ENCODE data around the gene GPR84. TPM values are rescaled to one million over a fixed set of nuclear protein-coding genes. Genes with fewer than 3 reads are reported as not detected.
"Not testable (repeated sequence)": the region's sequence is repeated elsewhere in the genome, so short reads cannot be mapped to it uniquely, and the experiment has no call there.

The GPR84 gene
- total RNA-seq, 2 donors from 2014 or later, result 0.95 to 2.3 TPM

GRCh38 chr12:54328595-54329337 is 35.5 kb downstream of the GPR84 start:
- Histone ChIP-seq H3K4me3 (no peak overlapping the region), H3K36me3 (no peaks in the 10 kb centered on the region), H3K27ac (no peak overlapping the region), H3K4me1 (ENCODE audit: control insufficient read depth in 1 of 2, low read depth in 2 of 2) (peaks cover 19 to 47% of the 10 kb centered on the region in 2 donors), H3K27me3 (replicated peaks; ENCODE audit: insufficient read depth) (no peaks in the 10 kb centered on the region), H3K9me3 (no peaks in the 10 kb centered on the region)
- ATAC-seq (ENCODE audit: insufficient number of reproducible peaks, low FRiP score, low read depth) (no peak), DNase-seq (ENCODE audit: low spot score) (no peak)
- TF ChIP-seq CTCF (IDR thresholded peaks at IDR 0.05), result no peak

- not testable (repeated sequence) for H3K9me3 ChIP-seq; H3K27me3 ChIP-seq (replicated peaks; ENCODE audit: insufficient read depth); ATAC-seq (ENCODE audit: insufficient number of reproducible peaks, low FRiP score, low read depth); DNase-seq (ENCODE audit: low spot score); H3K36me3 ChIP-seq
- H3K4me1 ChIP-seq (ENCODE audit: control insufficient read depth in 1 of 2, low read depth in 2 of 2), result peaks cover 14 to 43% of the 10 kb centered on the region in 2 donors
- H3K4me3 ChIP-seq, result peak overlapping the region; percentile 73
- peak overlapping the region; percentile 60 to 87 for H3K27ac ChIP-seq
Observed at GRCh38 chr12:54325442-54326109, 38.7 kb downstream of the GPR84 start.

GRCh38 chr12:54324617-54325441 is 39.5 kb downstream of the GPR84 start, which contains the start of gene COPZ1:
COPZ1 (plus strand) TSS chr12:54325131; CDS start chr12:54325164, 33 bp downstream.
- DNase-seq (ENCODE audit: low spot score) (peak; percentile 92), ATAC-seq (ENCODE audit: insufficient number of reproducible peaks, low FRiP score, low read depth) (peak; percentile 100)
- Histone ChIP-seq H3K4me3 (peak within 1 kb of the TSS; percentile 73), H3K9me3 (no peaks in the 10 kb centered on the region), H3K36me3 (no peaks in the 10 kb centered on the region), H3K4me1 (ENCODE audit: control insufficient read depth in 1 of 2, low read depth in 2 of 2) (peaks cover 14 to 38% of the 10 kb centered on the region in 2 donors), H3K27me3 (replicated peaks; ENCODE audit: insufficient read depth) (no peaks in the 10 kb centered on the region), H3K27ac (peak within 1 kb of the TSS; percentile 60 to 87)
- peak; percentile 45 for TF ChIP-seq CTCF (IDR thresholded peaks at IDR 0.05)

GRCh38 chr12:54321363-54321762 is 42.9 kb downstream of the GPR84 start:
- TF ChIP-seq CTCF (IDR thresholded peaks at IDR 0.05), result no peak
- Histone ChIP-seq H3K4me3 (no peak overlapping the region), H3K4me1 (ENCODE audit: control insufficient read depth in 1 of 2, low read depth in 2 of 2) (peaks cover 3 to 10% of the 10 kb centered on the region in 2 donors), H3K36me3 (no peaks in the 10 kb centered on the region), H3K27ac (no peak overlapping the region), H3K9me3 (no peaks in the 10 kb centered on the region), H3K27me3 (replicated peaks; ENCODE audit: insufficient read depth) (no peaks in the 10 kb centered on the region)
- ATAC-seq (ENCODE audit: insufficient number of reproducible peaks, low FRiP score, low read depth) (no peak), DNase-seq (ENCODE audit: low spot score) (no peak)

Other genes with a start within 250 kb of the GPR84 start
- 10 to 100 TPM; 29.4 to 39.3 TPM for gene SMUG1, start 175.5 kb downstream of the GPR84 start, total RNA-seq
- 10 to 100 TPM; 37.6 to 52.7 TPM for gene CBX5, start 84.4 kb downstream of the GPR84 start, total RNA-seq
- gene HNRNPA1, start 83.8 kb downstream of the GPR84 start, total RNA-seq, result 100 to 1,000 TPM; 219 to 695 TPM
- 1 to 10 TPM in 1 of 2 donors, not detected in 1; 1.8 TPM for gene NFE2, start 63.5 kb downstream of the GPR84 start, total RNA-seq
- gene COPZ1, start 39.4 kb downstream of the GPR84 start, total RNA-seq, result 10 to 100 TPM; 38.7 to 59.4 TPM
- 10 to 100 TPM in 1 of 2 donors, 1 to 10 TPM in 1; 7.4 to 19.0 TPM for gene ZNF385A, start 20.2 kb upstream of the GPR84 start, total RNA-seq
- 100 to 1,000 TPM; 752 to 847 TPM for gene ITGA5, start 54.8 kb upstream of the GPR84 start, total RNA-seq
- gene GTSF1, start 109.1 kb upstream of the GPR84 start, total RNA-seq, result not detected
- 10 to 100 TPM; 29.6 to 41.3 TPM for gene NCKAP1L, start 133.3 kb upstream of the GPR84 start, total RNA-seq
- 10 to 100 TPM; 35.5 to 39.2 TPM for gene PDE1B, start 185.1 kb upstream of the GPR84 start, total RNA-seq
- gene PPP1R1A, start 224.2 kb upstream of the GPR84 start, total RNA-seq, result 10 to 100 TPM in 1 of 2 donors, 1 to 10 TPM in 1; 3.3 to 10.3 TPM